Measurements from ENCODE around the gene IFNAR2. TPM values are rescaled to one million over a fixed set of nuclear protein-coding genes. Genes with fewer than 3 reads are reported as not detected.

The IFNAR2 gene
- polyA plus RNA-seq (2011; rRNA removed) (10.3 and 22.2 TPM in 2 replicates), polyA minus RNA-seq (2011; rRNA and poly(A)+ RNA removed) (5.5 and 5.7 TPM in 2 replicates)

DNA sequence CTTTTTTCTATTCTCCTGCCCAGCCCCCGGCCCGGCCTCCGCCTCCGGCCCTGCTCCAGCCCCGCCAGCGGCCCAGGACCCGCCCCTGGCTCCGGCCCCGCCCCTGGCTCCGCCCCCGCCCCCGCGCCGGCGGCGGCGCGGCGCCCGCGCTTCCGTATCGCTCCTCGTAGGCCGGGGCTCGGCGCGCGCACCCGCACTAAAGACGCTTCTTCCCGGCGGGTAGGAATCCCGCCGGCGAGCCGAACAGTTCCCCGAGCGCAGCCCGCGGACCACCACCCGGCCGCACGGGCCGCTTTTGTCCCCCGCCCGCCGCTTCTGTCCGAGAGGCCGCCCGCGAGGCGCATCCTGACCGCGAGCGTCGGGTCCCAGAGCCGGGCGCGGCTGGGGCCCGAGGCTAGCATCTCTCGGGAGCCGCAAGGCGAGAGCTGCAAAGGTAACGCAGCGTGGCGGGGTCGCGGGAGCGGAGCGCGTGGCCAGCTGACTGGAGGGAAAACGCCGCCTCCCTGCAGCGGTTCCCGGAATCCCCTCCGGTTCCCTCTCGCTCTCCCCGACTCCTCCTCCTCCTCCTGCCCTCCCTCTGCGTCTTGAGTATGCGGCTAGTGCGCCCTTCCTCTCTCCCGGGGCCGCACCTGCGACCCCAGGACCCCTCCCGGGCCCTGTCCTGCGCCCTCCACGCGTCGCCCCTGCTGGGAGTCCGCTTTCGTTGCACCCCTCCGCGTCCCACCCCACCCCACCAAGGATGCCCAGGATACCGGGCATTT, at the start of gene IFNAR2:
Gene IFNAR2 (plus strand): TSS at position 155 of the 761 bp plus-strand sequence. CDS start 11,985 bp downstream, outside the sequence.
- Histone ChIP-seq H3K4me3 (ENCODE audit: low read depth, low read length) (peak within 1 kb of the TSS; percentile 77), H3K36me3 (ENCODE audit: control insufficient read depth, insufficient read depth, low read length) (no peaks in the 10 kb centered on the region), H3K27me3 (ENCODE audit: control insufficient read depth, insufficient read depth, low read length) (peaks cover 5% of the 10 kb centered on the region; the same call in 1 of the 2 replicates)
- no peak for DNase-seq (ENCODE audit: low read depth)
- TF ChIP-seq, protein P1, sequence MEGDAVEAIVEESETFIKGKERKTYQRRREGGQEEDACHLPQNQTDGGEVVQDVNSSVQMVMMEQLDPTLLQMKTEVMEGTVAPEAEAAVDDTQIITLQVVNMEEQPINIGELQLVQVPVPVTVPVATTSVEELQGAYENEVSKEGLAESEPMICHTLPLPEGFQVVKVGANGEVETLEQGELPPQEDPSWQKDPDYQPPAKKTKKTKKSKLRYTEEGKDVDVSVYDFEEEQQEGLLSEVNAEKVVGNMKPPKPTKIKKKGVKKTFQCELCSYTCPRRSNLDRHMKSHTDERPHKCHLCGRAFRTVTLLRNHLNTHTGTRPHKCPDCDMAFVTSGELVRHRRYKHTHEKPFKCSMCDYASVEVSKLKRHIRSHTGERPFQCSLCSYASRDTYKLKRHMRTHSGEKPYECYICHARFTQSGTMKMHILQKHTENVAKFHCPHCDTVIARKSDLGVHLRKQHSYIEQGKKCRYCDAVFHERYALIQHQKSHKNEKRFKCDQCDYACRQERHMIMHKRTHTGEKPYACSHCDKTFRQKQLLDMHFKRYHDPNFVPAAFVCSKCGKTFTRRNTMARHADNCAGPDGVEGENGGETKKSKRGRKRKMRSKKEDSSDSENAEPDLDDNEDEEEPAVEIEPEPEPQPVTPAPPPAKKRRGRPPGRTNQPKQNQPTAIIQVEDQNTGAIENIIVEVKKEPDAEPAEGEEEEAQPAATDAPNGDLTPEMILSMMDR (IDR thresholded peaks at IDR 0.05; ENCODE audit: insufficient read depth, low read depth, low read length), result no peak
- ChIA-PET CTCF (interaction anchor here (0.6 to 1.5 kb wide), 4 partner anchors 8 to 692 kb away, joined by 3 to 4 read pairs (median 4); no protein-coding TSS in a partner anchor), POLR2A (no interaction called here)

DNA sequence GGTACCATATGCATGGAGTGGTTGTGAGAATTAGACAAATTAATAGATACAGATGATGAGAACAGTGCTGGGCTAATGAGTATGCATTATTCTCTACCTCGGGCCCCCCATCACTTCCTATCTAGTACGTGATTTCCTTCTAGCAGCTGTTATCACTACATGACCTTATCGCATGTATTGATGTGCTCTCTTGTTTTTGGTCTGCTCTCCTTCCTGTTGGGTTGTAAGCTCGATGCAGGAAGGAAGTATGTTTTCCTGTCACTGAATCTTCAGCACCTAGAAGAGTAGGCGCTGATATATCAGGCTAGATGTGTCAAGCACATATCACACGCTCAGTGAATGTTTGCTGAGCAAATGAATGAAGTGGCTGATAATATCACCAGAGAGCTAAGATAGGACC, 43.9 kb upstream of the IFNAR2 start:
- no peak overlapping the region for H3K4me3 ChIP-seq (ENCODE audit: low read depth, low read length)
- TF ChIP-seq, protein P1 (IDR thresholded peaks at IDR 0.05; ENCODE audit: insufficient read depth, low read depth, low read length), result no peak
- ChIA-PET POLR2A (no interaction called here), CTCF (interaction anchor here (0.6 to 2.9 kb wide), 3 partner anchors 11 to 260 kb away, joined by 3 to 22 read pairs (median 4); no protein-coding TSS in a partner anchor)
- no peak for DNase-seq (ENCODE audit: low read depth)
- H3K27me3 ChIP-seq (ENCODE audit: control insufficient read depth, insufficient read depth, low read length), result peaks cover 12% of the 10 kb centered on the region
- no peaks in the 10 kb centered on the region for H3K36me3 ChIP-seq (ENCODE audit: control insufficient read depth, insufficient read depth, low read length)

DNA sequence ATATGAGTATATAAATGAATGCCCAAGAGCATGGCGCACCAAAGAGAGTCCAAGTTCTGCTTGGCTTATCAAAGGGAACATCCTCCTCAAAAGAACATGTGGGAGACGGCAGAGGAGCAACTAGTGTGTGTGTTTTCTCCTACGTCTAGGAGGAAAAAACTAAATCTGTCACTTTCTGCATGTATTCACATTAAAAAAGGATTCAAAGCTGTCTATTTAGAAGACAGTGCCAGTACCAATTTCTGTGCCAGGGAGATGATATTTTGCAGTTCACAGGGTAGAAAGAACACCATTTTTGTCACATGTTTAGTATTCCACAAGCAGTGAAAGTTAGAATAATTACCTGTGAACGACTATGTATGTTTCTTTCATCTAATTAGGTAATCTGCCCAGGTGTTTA, 42.5 kb upstream of the IFNAR2 start:
- no peak overlapping the region for H3K4me3 ChIP-seq (ENCODE audit: low read depth, low read length)
- POLR2A ChIA-PET, result no interaction called here
- peaks cover 13% of the 10 kb centered on the region for H3K27me3 ChIP-seq (ENCODE audit: control insufficient read depth, insufficient read depth, low read length)
- DNase-seq (ENCODE audit: low read depth), result no peak
- TF ChIP-seq, protein P1 (IDR thresholded peaks at IDR 0.05; ENCODE audit: insufficient read depth, low read depth, low read length), result no peak
- CTCF ChIA-PET, result interaction anchor here (2.9 kb wide), 1 partner anchor 9 kb away, joined by 22 read pairs; no protein-coding TSS in a partner anchor
- H3K36me3 ChIP-seq (ENCODE audit: control insufficient read depth, insufficient read depth, low read length), result no peaks in the 10 kb centered on the region

DNA sequence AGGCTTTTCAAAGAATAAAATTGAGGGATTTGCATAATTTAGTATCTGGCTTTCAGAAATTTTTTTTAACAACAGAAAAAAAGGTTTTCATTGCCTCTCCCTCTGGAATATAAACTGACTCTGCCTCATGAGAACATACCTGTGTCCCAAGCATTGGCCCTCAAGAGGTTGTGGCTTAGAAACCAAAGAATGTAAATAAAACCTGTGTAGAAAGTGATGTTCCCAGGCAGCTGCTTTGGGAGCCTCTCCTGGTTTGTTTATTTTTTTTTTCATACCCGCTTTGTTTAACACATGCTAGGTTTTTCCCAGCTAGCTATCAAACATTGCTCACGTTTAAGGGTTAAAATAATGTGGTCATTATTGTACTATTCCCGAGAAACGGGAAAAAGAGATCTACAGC, 40.5 kb upstream of the IFNAR2 start:
- DNase-seq (ENCODE audit: low read depth), result no peak
- ChIA-PET POLR2A (no interaction called here), CTCF (interaction anchor here (1.7 kb wide), 1 partner anchor 11 kb away, joined by 6 read pairs; no protein-coding TSS in a partner anchor)
- Histone ChIP-seq H3K4me3 (ENCODE audit: low read depth, low read length) (no peak overlapping the region), H3K27me3 (ENCODE audit: control insufficient read depth, insufficient read depth, low read length) (peaks cover 15% of the 10 kb centered on the region), H3K36me3 (ENCODE audit: control insufficient read depth, insufficient read depth, low read length) (no peaks in the 10 kb centered on the region)
- TF ChIP-seq, protein P1 (IDR thresholded peaks at IDR 0.05; ENCODE audit: insufficient read depth, low read depth, low read length), result no peak

DNA sequence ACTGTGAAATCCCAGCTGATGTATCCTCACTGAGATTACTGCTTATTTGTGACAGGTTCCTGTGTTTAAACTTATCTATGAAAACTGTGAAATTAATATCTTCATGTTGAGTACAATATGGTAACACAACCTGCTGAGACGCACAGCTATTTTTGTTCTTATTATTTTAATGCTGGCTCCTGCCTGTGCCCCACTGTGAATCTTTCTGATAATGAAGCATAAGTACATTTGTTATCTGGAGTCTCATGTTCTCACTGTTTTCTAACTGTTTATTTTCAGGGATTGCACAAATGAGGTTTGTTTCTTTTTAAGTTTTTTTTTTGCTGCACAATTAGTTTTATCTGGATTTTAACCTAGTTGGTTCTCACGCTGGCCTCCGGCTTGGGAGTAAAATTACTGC, 39.9 kb upstream of the IFNAR2 start:
- Histone ChIP-seq H3K36me3 (ENCODE audit: control insufficient read depth, insufficient read depth, low read length) (no peaks in the 10 kb centered on the region), H3K4me3 (ENCODE audit: low read depth, low read length) (no peak overlapping the region), H3K27me3 (ENCODE audit: control insufficient read depth, insufficient read depth, low read length) (peaks cover 15% of the 10 kb centered on the region)
- TF ChIP-seq, protein P1 (IDR thresholded peaks at IDR 0.05; ENCODE audit: insufficient read depth, low read depth, low read length), result no peak
- DNase-seq (ENCODE audit: low read depth), result no peak
- ChIA-PET POLR2A (no interaction called here), CTCF (interaction anchor here (1.7 kb wide), 1 partner anchor 10 kb away, joined by 6 read pairs; no protein-coding TSS in a partner anchor)
